HepG2 (cell line): ENCODE data around the gene P4HA1. TPM values are rescaled to one million over a fixed set of nuclear protein-coding genes. Genes with fewer than 3 reads are reported as not detected.

Experiments used
- ATAC-seq: fragments of 200-7000 bp; cut with Tn5 transposase; 3 replicates; pipeline ENCODE4 v1.9.1; 2020; ENCODE audit warnings: mild to moderate bottlenecking, moderate library complexity
- BruUV-seq: library from RNA; stranded (reverse); fragments of 400-500 nt; replicated peaks from 2 replicates; lab custom pipeline; 2021; lab: Mats Ljungman, UMichigan
- CTCF ChIA-PET: fragments of 300-600 bp; formaldehyde crosslinking; extraction: SDS; loops from one replicate; lab custom pipeline; 2021; ENCODE audit warnings: low total read pairs, inconsistent platforms, low intra/inter-chr PET ratio; lab: Yijun Ruan, JAX
- POLR2A ChIA-PET: fragments of 350-600 bp; sonication (Branson Sonifier 250); formaldehyde crosslinking; loops from one replicate; lab custom pipeline; 2020; ENCODE audit warnings: antibody characterized with exemption, inconsistent platforms; lab: Yijun Ruan, JAX
- DNase-seq: peaks from one replicate; pipeline ENCODE4 v3.0.0-alpha.2; 2015; ENCODE audit warnings: low spot score
- FAIRE-seq: peaks from 3 replicates; lab custom pipeline; 2011; peaks lifted over from hg19 to GRCh38; lab: Jason Lieb, UNC
- H2AFZ ChIP-seq: one replicate; pipeline ENCODE4 v1.6.1; 2011; ENCODE audit warnings: low read length, inconsistent platforms
- H3K27ac ChIP-seq: fragments of 300-600 bp; 3 replicates; pipeline ENCODE4 v1.8.0; 2011; ENCODE audit warnings: mixed run types, mild to moderate bottlenecking, mixed read lengths, low read length, inconsistent platforms; ENCODE audit not compliant: insufficient read depth; ENCODE audit errors: extremely low read length
- H3K27me3 ChIP-seq, 2 experiments: fragments of 200-600 bp in 1 of 2; 2 replicates in 1 of 2; 3 replicates in 1 of 2; pipeline versions ENCODE4 v1.6.0 to v1.8.0; 2011; ENCODE audit warnings: low read length in 2 of 2, mild to moderate bottlenecking in 2 of 2, moderate library complexity in 2 of 2, inconsistent platforms in 1 of 2; ENCODE audit not compliant: insufficient read depth in 2 of 2, control insufficient read depth in 1 of 2
- H3K36me3 ChIP-seq, 2 experiments: fragments of 200-600 bp in 1 of 2; replicated peaks in 1 of 2; 2 replicates in 1 of 2; 3 replicates in 1 of 2; pipeline versions ENCODE4 v1.5.1 to v1.8.0; 2011; ENCODE audit warnings: low read length in 2 of 2, inconsistent platforms in 1 of 2; ENCODE audit not compliant: insufficient read depth in 2 of 2, control insufficient read depth in 1 of 2
- H3K4me1 ChIP-seq: 2 replicates; pipeline ENCODE4 v1.5.1; 2012; ENCODE audit warnings: low read length, inconsistent platforms; ENCODE audit not compliant: insufficient read depth
- H3K4me2 ChIP-seq: 2 replicates; pipeline ENCODE4 v1.6.0; 2011; ENCODE audit warnings: low read depth, low read length, inconsistent platforms
- H3K4me3 ChIP-seq, 3 experiments: fragments of 200-600 bp in 1 of 3; sonication (generic), shearing (Covaris generic) in 1 of 3; replicated peaks in 1 of 3; 2 replicates each; pipeline ENCODE4 v1.5.1; 2011 to 2016; ENCODE audit warnings: low read length in 3 of 3, inconsistent platforms in 2 of 3, low read depth in 2 of 3, mild to moderate bottlenecking in 2 of 3, control low read depth in 1 of 3, mixed read lengths in 1 of 3; ENCODE audit not compliant: insufficient read depth in 1 of 3
- H3K79me2 ChIP-seq: one replicate; pipeline ENCODE4 v1.6.1; 2011; ENCODE audit warnings: low read length, inconsistent platforms; ENCODE audit not compliant: insufficient read depth
- H3K9ac ChIP-seq: 2 replicates; pipeline ENCODE4 v1.6.0; 2011; ENCODE audit warnings: mild to moderate bottlenecking, low read depth, low read length, inconsistent platforms; ENCODE audit not compliant: insufficient read depth
- H3K9me3 ChIP-seq: 2 replicates; pipeline ENCODE4 v1.5.1; 2012; ENCODE audit warnings: mild to moderate bottlenecking, low read length
- H4K20me1 ChIP-seq: 2 replicates; pipeline ENCODE4 v1.6.0; 2011; ENCODE audit warnings: inconsistent platforms, mild to moderate bottlenecking, low read length, moderate library complexity; ENCODE audit not compliant: insufficient read depth
- CBX5 ChIP-seq: sonication (generic); formaldehyde crosslinking; IDR thresholded peaks from 2 replicates; pipeline ENCODE4 v1.4.0; 2020; ENCODE audit warnings: missing genetic modification reagents, borderline replicate concordance
- PTBP1 ChIP-seq: fragments of 200-400 bp; formaldehyde crosslinking; IDR thresholded peaks from 2 replicates; pipeline ENCODE4 v1.6.1; 2018; ENCODE audit warnings: low read length, low read depth; ENCODE audit not compliant: poor library complexity, severe bottlenecking
- SRF ChIP-seq: IDR thresholded peaks from 2 replicates; pipeline ENCODE4 v1.6.1; 2011; ENCODE audit warnings: mild to moderate bottlenecking, low read depth, low read length, moderate library complexity
- TARDBP ChIP-seq: sonication (generic); formaldehyde crosslinking; IDR thresholded peaks from 2 replicates; pipeline ENCODE4 v1.8.0; 2022; ENCODE audit warnings: mild to moderate bottlenecking, missing genetic modification reagents
- ZEB1 ChIP-seq: IDR thresholded peaks from 2 replicates; pipeline ENCODE4 v1.6.1; 2012; ENCODE audit warnings: mild to moderate bottlenecking, low read depth, inconsistent platforms; ENCODE audit not compliant: insufficient replicate concordance
- ZNF160 ChIP-seq: sonication (generic); formaldehyde crosslinking; IDR thresholded peaks from 2 replicates; pipeline ENCODE4 v1.8.0; 2022; ENCODE audit warnings: mild to moderate bottlenecking, inconsistent platforms, missing genetic modification reagents
- ZNF770 ChIP-seq: sonication (generic); formaldehyde crosslinking; IDR thresholded peaks from 2 replicates; pipeline ENCODE4 v1.5.0; 2020; ENCODE audit warnings: mild to moderate bottlenecking, missing genetic modification reagents
- ZNF782 ChIP-seq: sonication (generic); formaldehyde crosslinking; IDR thresholded peaks from 2 replicates; pipeline ENCODE4 v1.4.0; 2020; ENCODE audit warnings: missing genetic modification reagents, mild to moderate bottlenecking, borderline replicate concordance
- WGBS: methylation state at CpG from one replicate; pipeline ENCODE4 v1.1.6; 2017; ENCODE audit warnings: low lambda C conversion rate; 5-methylcytosine and 5-hydroxymethylcytosine counted together
- in situ Hi-C: cut with HindIII; loops from 2 replicates; pipeline ENCODE4 v1.10.0; 2017; ENCODE audit warnings: low pct_unique_long_range_greater_than_20kb; ENCODE audit not compliant: extremely low pct_ligation_motif_present
- intact Hi-C: fragments of 100-400 bp; cut with micrococcal nuclease; formaldehyde crosslinking; loops from one replicate; pipeline ENCODE4 v1.10.0; 2022; ENCODE audit not compliant: unreplicated experiment
- polyA plus RNA-seq, 8 experiments: library from polyadenylated mRNA; depleted of rRNA in 3 of 8; stranded (reverse) in 7 of 8; unstranded in 1 of 8; fragments of >200 nt; fragmentation: Illumina TruSeq in 4 of 8; extraction: Trizol in 4 of 8; gene quantifications; 2 replicates each; pipeline versions ENCODE4 v1.2.1 to v1.2.3, GENCODE V29; 2011 to 2016; ENCODE audit warnings: low read depth in 4 of 8, missing spikeins in 1 of 8, mixed read lengths in 1 of 8; ENCODE audit not compliant: insufficient read depth in 1 of 8
- total RNA-seq, 5 experiments: library from RNA; depleted of rRNA; stranded (reverse); fragments of >200 nt; fragmentation: Illumina TruSeq; extraction: Trizol; gene quantifications; 2 replicates each; pipeline ENCODE4 v1.2.3, GENCODE V29; 2016; ENCODE audit warnings: low read depth in 1 of 5
- TF ChIP-seq, protein P1 (sequence below): sonication (generic); formaldehyde crosslinking; IDR thresholded peaks from 2 replicates; pipeline ENCODE4 v1.5.0; 2020; ENCODE audit warnings: mild to moderate bottlenecking, missing genetic modification reagents
- TF ChIP-seq, protein P2 (sequence below): sonication (generic); formaldehyde crosslinking; IDR thresholded peaks from 2 replicates; pipeline ENCODE4 v1.8.1; 2022; ENCODE audit warnings: low read depth, mild to moderate bottlenecking, missing genetic modification reagents
- TF ChIP-seq, protein P3 (sequence below): sonication (generic); formaldehyde crosslinking; conservative IDR thresholded peaks from 2 replicates; pipeline ENCODE4 v1.8.1; 2023; ENCODE audit warnings: missing genetic modification reagents

P4HA1 gene
- total and polyA plus RNA-seq, 2 of the 13 experiments (the other 11 are each of a cell fraction or from before 2014, with no cell fraction given) = 63.1 to 196 TPM

DNA sequence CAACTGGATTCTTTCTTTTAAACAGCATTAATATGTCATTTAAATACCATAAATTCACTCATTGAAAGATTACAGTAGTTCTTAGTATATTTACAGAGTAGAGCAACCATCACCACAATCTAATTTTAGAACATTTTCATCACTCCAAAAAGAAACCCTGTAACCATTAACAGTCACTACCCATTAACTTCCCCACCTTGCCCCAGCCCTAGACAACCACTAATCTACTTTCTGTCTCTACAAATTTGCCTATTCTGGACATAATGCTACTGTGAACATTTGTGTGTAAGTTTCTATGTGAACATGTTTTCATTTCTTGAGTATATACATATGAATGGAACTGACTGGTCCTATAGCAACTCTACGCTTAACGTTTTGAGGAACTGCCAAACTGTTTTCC lies 42.4 kb downstream of the P4HA1 start:
- Histone ChIP-seq H3K27ac (no peak overlapping the region), H2AFZ (no peak overlapping the region), H3K9ac (no peak overlapping the region), H3K4me2 (no peak overlapping the region), H3K4me3 (no peak overlapping the region), H3K9me3 (no peaks in the 10 kb centered on the region), H4K20me1 (peaks cover 14% of the 10 kb centered on the region; the same call in 1 of the 2 replicates), H3K4me1 (no peaks in the 10 kb centered on the region; the same call in 1 of the 2 replicates), H3K36me3 (peaks cover 7 to 70% of the 10 kb centered on the region in 2 experiments), H3K27me3 (no peaks in the 10 kb centered on the region), H3K79me2 (no peaks in the 10 kb centered on the region)
- in situ Hi-C loops = no loop called here
- TF ChIP-seq ZNF782 (CRISPR knock-in tag) (no peak), PTBP1 (no peak), ZNF160 (CRISPR knock-in tag) (no peak), ZNF770 (CRISPR knock-in tag) (no peak), CBX5 (CRISPR knock-in tag) (no peak), TARDBP (no peak), ZEB1 (no peak), SRF (no peak)
- TF ChIP-seq, protein P1, sequence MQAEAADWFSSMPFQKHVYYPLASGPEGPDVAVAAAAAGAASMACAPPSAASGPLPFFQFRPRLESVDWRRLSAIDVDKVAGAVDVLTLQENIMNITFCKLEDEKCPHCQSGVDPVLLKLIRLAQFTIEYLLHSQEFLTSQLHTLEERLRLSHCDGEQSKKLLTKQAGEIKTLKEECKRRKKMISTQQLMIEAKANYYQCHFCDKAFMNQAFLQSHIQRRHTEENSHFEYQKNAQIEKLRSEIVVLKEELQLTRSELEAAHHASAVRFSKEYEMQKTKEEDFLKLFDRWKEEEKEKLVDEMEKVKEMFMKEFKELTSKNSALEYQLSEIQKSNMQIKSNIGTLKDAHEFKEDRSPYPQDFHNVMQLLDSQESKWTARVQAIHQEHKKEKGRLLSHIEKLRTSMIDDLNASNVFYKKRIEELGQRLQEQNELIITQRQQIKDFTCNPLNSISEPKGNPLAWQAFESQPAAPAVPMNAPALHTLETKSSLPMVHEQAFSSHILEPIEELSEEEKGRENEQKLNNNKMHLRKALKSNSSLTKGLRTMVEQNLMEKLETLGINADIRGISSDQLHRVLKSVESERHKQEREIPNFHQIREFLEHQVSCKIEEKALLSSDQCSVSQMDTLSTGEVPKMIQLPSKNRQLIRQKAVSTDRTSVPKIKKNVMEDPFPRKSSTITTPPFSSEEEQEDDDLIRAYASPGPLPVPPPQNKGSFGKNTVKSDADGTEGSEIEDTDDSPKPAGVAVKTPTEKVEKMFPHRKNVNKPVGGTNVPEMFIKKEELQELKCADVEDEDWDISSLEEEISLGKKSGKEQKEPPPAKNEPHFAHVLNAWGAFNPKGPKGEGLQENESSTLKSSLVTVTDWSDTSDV = no peak
- TF ChIP-seq, protein P2, sequence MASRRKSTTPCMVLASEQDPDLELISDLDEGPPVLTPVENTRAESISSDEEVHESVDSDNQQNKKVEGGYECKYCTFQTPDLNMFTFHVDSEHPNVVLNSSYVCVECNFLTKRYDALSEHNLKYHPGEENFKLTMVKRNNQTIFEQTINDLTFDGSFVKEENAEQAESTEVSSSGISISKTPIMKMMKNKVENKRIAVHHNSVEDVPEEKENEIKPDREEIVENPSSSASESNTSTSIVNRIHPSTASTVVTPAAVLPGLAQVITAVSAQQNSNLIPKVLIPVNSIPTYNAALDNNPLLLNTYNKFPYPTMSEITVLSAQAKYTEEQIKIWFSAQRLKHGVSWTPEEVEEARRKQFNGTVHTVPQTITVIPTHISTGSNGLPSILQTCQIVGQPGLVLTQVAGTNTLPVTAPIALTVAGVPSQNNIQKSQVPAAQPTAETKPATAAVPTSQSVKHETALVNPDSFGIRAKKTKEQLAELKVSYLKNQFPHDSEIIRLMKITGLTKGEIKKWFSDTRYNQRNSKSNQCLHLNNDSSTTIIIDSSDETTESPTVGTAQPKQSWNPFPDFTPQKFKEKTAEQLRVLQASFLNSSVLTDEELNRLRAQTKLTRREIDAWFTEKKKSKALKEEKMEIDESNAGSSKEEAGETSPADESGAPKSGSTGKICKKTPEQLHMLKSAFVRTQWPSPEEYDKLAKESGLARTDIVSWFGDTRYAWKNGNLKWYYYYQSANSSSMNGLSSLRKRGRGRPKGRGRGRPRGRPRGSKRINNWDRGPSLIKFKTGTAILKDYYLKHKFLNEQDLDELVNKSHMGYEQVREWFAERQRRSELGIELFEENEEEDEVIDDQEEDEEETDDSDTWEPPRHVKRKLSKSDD (CRISPR knock-in tag) = no peak
- TF ChIP-seq, protein P3, sequence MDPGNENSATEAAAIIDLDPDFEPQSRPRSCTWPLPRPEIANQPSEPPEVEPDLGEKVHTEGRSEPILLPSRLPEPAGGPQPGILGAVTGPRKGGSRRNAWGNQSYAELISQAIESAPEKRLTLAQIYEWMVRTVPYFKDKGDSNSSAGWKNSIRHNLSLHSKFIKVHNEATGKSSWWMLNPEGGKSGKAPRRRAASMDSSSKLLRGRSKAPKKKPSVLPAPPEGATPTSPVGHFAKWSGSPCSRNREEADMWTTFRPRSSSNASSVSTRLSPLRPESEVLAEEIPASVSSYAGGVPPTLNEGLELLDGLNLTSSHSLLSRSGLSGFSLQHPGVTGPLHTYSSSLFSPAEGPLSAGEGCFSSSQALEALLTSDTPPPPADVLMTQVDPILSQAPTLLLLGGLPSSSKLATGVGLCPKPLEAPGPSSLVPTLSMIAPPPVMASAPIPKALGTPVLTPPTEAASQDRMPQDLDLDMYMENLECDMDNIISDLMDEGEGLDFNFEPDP (CRISPR knock-in tag) = no peak
- BruUV-seq = no TSS peak
- WGBS = 98% methylated on average over 2 of the region's 2 CpGs
- POLR2A ChIA-PET = no interaction called here
- ATAC-seq = no peak
- no peak for DNase-seq
- no peak for FAIRE-seq
- intact Hi-C loops = no loop called here
- CTCF ChIA-PET = no interaction called here
